SK-N-SH (cell line): ENCODE data around the gene MARCHF4. TPM values are rescaled to one million over a fixed set of nuclear protein-coding genes. Genes with fewer than 3 reads are reported as not detected.

ENCODE experiments used
- CTCF ChIA-PET: fragments of 300-600, 350-600 bp; formaldehyde crosslinking; extraction: SDS; loops from one replicate; lab custom pipeline; 2021; lab: Yijun Ruan, JAX
- POLR2A ChIA-PET: fragments of 350-600 bp; sonication (Branson Sonifier 250); formaldehyde crosslinking; extraction: SDS; loops from one replicate; lab custom pipeline; 2020; ENCODE audit warnings: antibody characterized with exemption, inconsistent platforms; lab: Yijun Ruan, JAX
- DNase-seq: peaks from one replicate; pipeline ENCODE4 v3.0.0; 2012
- H2AFZ ChIP-seq: fragments of 200-600 bp; sonication (generic); 2 replicates; pipeline ENCODE4 v1.8.1; 2016; ENCODE audit warnings: antibody characterized with exemption, mild to moderate bottlenecking, low read depth
- H3F3A ChIP-seq: fragments of 200-600 bp; sonication (generic); replicated peaks from 2 replicates; pipeline ENCODE3; 2016; ENCODE audit warnings: antibody characterized with exemption, mild to moderate bottlenecking; ENCODE audit not compliant: insufficient read depth
- H3K27ac ChIP-seq, 2 experiments: fragments of 200-500 bp in 1 of 2; fragments of 200-600 bp in 1 of 2; sonication (Bioruptor generic) in 1 of 2; sonication (generic), shearing (Covaris generic) in 1 of 2; 2 replicates each; pipeline versions ENCODE4 v1.5.1 to v1.6.1; 2014 to 2016; ENCODE audit warnings: low read depth in 2 of 2, inconsistent platforms in 1 of 2, low read length in 1 of 2, mild to moderate bottlenecking in 1 of 2, mixed read lengths in 1 of 2
- H3K27me3 ChIP-seq: fragments of 200-600 bp; sonication (generic), shearing (Covaris generic); 2 replicates; pipeline ENCODE4 v1.6.1; 2016; ENCODE audit warnings: mixed run types; ENCODE audit not compliant: insufficient read depth
- H3K36me3 ChIP-seq, 2 experiments: fragments of 200-500 bp in 1 of 2; fragments of 200-600 bp in 1 of 2; sonication (Bioruptor generic) in 1 of 2; sonication (generic) in 1 of 2; replicated peaks in 1 of 2; 2 replicates each; pipeline versions ENCODE3 to v1.5.1; 2014 to 2016; ENCODE audit warnings: low read length in 1 of 2, mild to moderate bottlenecking in 1 of 2; ENCODE audit not compliant: insufficient read depth in 2 of 2, control insufficient read depth in 1 of 2
- H3K4me1 ChIP-seq, 2 experiments: fragments of 200-500 bp in 1 of 2; fragments of 200-600 bp in 1 of 2; sonication (Bioruptor generic) in 1 of 2; sonication (generic), shearing (Covaris generic) in 1 of 2; 2 replicates each; pipeline versions ENCODE4 v1.5.1 to v1.6.1; 2014 to 2016; ENCODE audit warnings: low read depth in 1 of 2, low read length in 1 of 2, mixed run types in 1 of 2; ENCODE audit not compliant: insufficient read depth in 2 of 2, control insufficient read depth in 1 of 2
- H3K4me2 ChIP-seq: fragments of 200-600 bp; sonication (generic), shearing (Covaris generic); 2 replicates; pipeline ENCODE4 v1.6.1; 2017; ENCODE audit warnings: mixed run types
- H3K4me3 ChIP-seq, 2 experiments: fragments of 200-500 bp in 1 of 2; fragments of 200-600 bp in 1 of 2; sonication (Bioruptor generic) in 1 of 2; sonication (generic), shearing (Covaris generic) in 1 of 2; 2 replicates each; pipeline versions ENCODE4 v1.5.1 to v1.8.1; 2014 to 2016; ENCODE audit warnings: low read depth in 2 of 2, inconsistent platforms in 1 of 2, low read length in 1 of 2, mild to moderate bottlenecking in 1 of 2, mixed read lengths in 1 of 2, moderate library complexity in 1 of 2
- H3K79me2 ChIP-seq: fragments of 200-600 bp; sonication (generic); 2 replicates; pipeline ENCODE4 v1.8.1; 2017; ENCODE audit warnings: mild to moderate bottlenecking; ENCODE audit not compliant: insufficient read depth
- H3K9ac ChIP-seq: fragments of 200-600 bp; sonication (generic); 2 replicates; pipeline ENCODE4 v1.6.1; 2017; ENCODE audit warnings: mixed run types
- H3K9me2 ChIP-seq: fragments of 200-600 bp; sonication (generic); 2 replicates; pipeline ENCODE4 v1.6.1; 2017; ENCODE audit warnings: mixed run types
- H3K9me3 ChIP-seq: fragments of 200-600 bp; sonication (generic); 2 replicates; pipeline ENCODE4 v1.6.1; 2017; ENCODE audit warnings: mixed run types, mild to moderate bottlenecking, moderate library complexity
- H4K20me1 ChIP-seq: fragments of 200-600 bp; sonication (generic); 2 replicates; pipeline ENCODE4 v1.6.1; 2017; ENCODE audit warnings: mild to moderate bottlenecking, mixed run types; ENCODE audit not compliant: insufficient read depth
- EP300 ChIP-seq, 2 experiments: IDR thresholded peaks; 2 replicates each; pipeline versions ENCODE4 v1.4.0 to v1.6.1; 2012; ENCODE audit warnings: borderline replicate concordance in 1 of 2, low read depth in 1 of 2, low read length in 1 of 2
- FOSL2 ChIP-seq: IDR thresholded peaks from 2 replicates; pipeline ENCODE4 v1.4.0; 2012; ENCODE audit warnings: low read depth, mild to moderate bottlenecking, moderate library complexity, borderline replicate concordance
- MEF2A ChIP-seq: IDR thresholded peaks from 2 replicates; pipeline ENCODE4 v1.4.0; 2012; ENCODE audit warnings: low read depth, borderline replicate concordance
- NFIC ChIP-seq: IDR thresholded peaks from 2 replicates; pipeline ENCODE4 v1.4.0; 2012; ENCODE audit warnings: borderline replicate concordance
- POLR2AphosphoS5 ChIP-seq: IDR thresholded peaks from 2 replicates; pipeline ENCODE4 v1.6.1; 2012; ENCODE audit warnings: low read depth, low read length
- RCOR1 ChIP-seq: fragments of 150-350 bp; IDR thresholded peaks from 2 replicates; pipeline ENCODE4 v1.6.1; 2017; ENCODE audit warnings: antibody characterized with exemption, low read length
- TAF1 ChIP-seq: IDR thresholded peaks from 2 replicates; pipeline ENCODE4 v1.6.1; 2012; ENCODE audit warnings: low read depth, mild to moderate bottlenecking, low read length, moderate library complexity, borderline replicate concordance
- TCF12 ChIP-seq: IDR thresholded peaks from 2 replicates; pipeline ENCODE4 v1.4.0; 2012
- TEAD4 ChIP-seq: IDR thresholded peaks from 2 replicates; pipeline ENCODE4 v1.4.0; 2012; ENCODE audit warnings: mild to moderate bottlenecking, borderline replicate concordance; ENCODE audit not compliant: insufficient read depth
- USF2 ChIP-seq: fragments of 150-350 bp; IDR thresholded peaks from 2 replicates; pipeline ENCODE4 v1.6.1; 2017; ENCODE audit warnings: antibody characterized with exemption, low read length, low read depth, borderline replicate concordance
- WGBS: methylation state at CpG from one replicate; pipeline ENCODE4 v1.1.6; 2017; ENCODE audit warnings: low lambda C conversion rate; 5-methylcytosine and 5-hydroxymethylcytosine counted together
- polyA plus RNA-seq, 3 experiments: library from polyadenylated mRNA; depleted of rRNA; stranded (reverse); fragments of >200 nt; gene quantifications; 2 replicates each; pipeline ENCODE4 v1.2.3, GENCODE V29; 2012
- TF ChIP-seq, protein P1 (sequence below): IDR thresholded peaks from 2 replicates; pipeline ENCODE4; 2012
- TF ChIP-seq, protein P2 (sequence below): IDR thresholded peaks from 2 replicates; pipeline ENCODE4 v1.4.0; 2012; ENCODE audit warnings: low read depth, borderline replicate concordance
- TF ChIP-seq, protein P3 (sequence below): IDR thresholded peaks from 2 replicates; pipeline ENCODE4 v1.4.0; 2012; ENCODE audit warnings: low read depth

Gene MARCHF4
- polyA plus RNA-seq, 1 of the 3 experiments (the other 2 are of a cell fraction) = 7.6 TPM

GRCh38 chr2:216348756-216349308 is 23.5 kb downstream of the MARCHF4 start:
- H4K20me1 ChIP-seq = peaks cover 8% of the 10 kb centered on the region; the same call in 1 of the 2 replicates
- peaks cover 8 to 21% of the 10 kb centered on the region in 2 experiments; a peak in 2 of 4 replicates for H3K4me1 ChIP-seq
- no peak overlapping the region for H2AFZ ChIP-seq
- no peaks in the 10 kb centered on the region for H3K9me3 ChIP-seq
- peaks cover 93% of the 10 kb centered on the region; the same call in 1 of the 2 replicates for H3K79me2 ChIP-seq
- TF ChIP-seq, protein P1, sequence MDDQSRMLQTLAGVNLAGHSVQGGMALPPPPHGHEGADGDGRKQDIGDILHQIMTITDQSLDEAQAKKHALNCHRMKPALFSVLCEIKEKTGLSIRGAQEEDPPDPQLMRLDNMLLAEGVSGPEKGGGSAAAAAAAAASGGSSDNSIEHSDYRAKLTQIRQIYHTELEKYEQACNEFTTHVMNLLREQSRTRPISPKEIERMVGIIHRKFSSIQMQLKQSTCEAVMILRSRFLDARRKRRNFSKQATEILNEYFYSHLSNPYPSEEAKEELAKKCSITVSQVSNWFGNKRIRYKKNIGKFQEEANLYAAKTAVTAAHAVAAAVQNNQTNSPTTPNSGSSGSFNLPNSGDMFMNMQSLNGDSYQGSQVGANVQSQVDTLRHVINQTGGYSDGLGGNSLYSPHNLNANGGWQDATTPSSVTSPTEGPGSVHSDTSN = 0 out of 2 replicates have a peak, but pooled peaks have one; percentile 6
- TF ChIP-seq TAF1 (no peak), FOSL2 (peak; percentile 43; the same call in 1 of the 2 replicates), TCF12 (0 out of 2 replicates have a peak, but pooled peaks have one; percentile 37), RCOR1 (no peak), TEAD4 (no peak), NFIC (0 out of 2 replicates have a peak, but pooled peaks have one; percentile 26)
- TF ChIP-seq, protein P2, sequence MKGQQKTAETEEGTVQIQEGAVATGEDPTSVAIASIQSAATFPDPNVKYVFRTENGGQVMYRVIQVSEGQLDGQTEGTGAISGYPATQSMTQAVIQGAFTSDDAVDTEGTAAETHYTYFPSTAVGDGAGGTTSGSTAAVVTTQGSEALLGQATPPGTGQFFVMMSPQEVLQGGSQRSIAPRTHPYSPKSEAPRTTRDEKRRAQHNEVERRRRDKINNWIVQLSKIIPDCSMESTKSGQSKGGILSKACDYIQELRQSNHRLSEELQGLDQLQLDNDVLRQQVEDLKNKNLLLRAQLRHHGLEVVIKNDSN = 0 out of 2 replicates have a peak, but pooled peaks have one; percentile 23
- TF ChIP-seq, protein P3, sequence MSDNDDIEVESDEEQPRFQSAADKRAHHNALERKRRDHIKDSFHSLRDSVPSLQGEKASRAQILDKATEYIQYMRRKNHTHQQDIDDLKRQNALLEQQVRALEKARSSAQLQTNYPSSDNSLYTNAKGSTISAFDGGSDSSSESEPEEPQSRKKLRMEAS = peak; percentile 60
- TF ChIP-seq, all 33 proteins: peak for 6
- WGBS = 34% methylated on average over 3 of the region's 3 CpGs
- Histone ChIP-seq H3K9ac (no peak overlapping the region), H3K27me3 (no peaks in the 10 kb centered on the region), H3K4me2 (no peak overlapping the region), H3K27ac (peak overlapping the region in 1 of 2 experiments; percentile 52; a peak in 2 of 4 replicates), H3F3A (peaks cover 8% of the 10 kb centered on the region), H3K4me3 (no peak overlapping the region), H3K36me3 (no peaks in the 10 kb centered on the region), H3K9me2 (no peaks in the 10 kb centered on the region)
- POLR2A ChIA-PET = no interaction called here
- CTCF ChIA-PET = no interaction called here
- DNase-seq = no peak

DNA sequence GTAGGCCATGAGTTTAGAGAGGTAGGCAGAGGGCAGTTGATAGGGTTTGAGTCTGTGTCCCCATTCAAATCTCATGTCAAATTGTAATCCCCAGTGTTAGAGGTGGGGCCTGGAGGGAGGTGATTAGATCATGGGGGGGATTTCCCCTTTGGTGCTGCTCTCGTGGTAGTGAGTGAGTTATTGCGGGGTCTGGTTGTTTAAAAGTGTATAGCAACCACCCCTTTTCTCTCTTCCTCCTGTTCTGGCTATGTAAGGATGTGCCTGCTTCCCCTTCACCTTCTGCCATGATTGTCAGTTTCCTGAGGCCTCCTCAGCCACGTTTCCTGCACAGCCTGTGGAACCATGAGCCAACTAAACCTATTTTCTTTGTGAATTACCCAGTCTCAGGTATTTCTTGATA is 25.5 kb downstream of the MARCHF4 start:
- Histone ChIP-seq H4K20me1 (peaks cover 8% of the 10 kb centered on the region; the same call in 1 of the 2 replicates), H3K36me3 (no peaks in the 10 kb centered on the region), H3K27ac (no peak overlapping the region), H3K27me3 (no peaks in the 10 kb centered on the region), H3K4me2 (no peak overlapping the region), H3K79me2 (peaks cover 95% of the 10 kb centered on the region; the same call in 1 of the 2 replicates), H3K4me1 (peaks cover 9 to 27% of the 10 kb centered on the region in 2 experiments; a peak in 3 of 4 replicates), H3K9ac (no peak overlapping the region), H3K9me3 (no peaks in the 10 kb centered on the region), H3F3A (peaks cover 8% of the 10 kb centered on the region), H3K9me2 (no peaks in the 10 kb centered on the region), H3K4me3 (no peak overlapping the region), H2AFZ (no peak overlapping the region)
- 92% methylated on average over 3 of the region's 3 CpGs for WGBS
- DNase-seq = no peak
- POLR2A ChIA-PET = no interaction called here
- TF ChIP-seq, protein P1 = no peak
- TF ChIP-seq MEF2A = no peak
- TF ChIP-seq EP300 (IDR thresholded peaks at IDR 0.05; ENCODE audit: borderline replicate concordance in 1 of 2, low read depth in 1 of 2, low read length in 1 of 2) = no peak
- no peak for TF ChIP-seq USF2
- no peak for TF ChIP-seq POLR2AphosphoS5
- TF ChIP-seq TAF1 = no peak
- CTCF ChIA-PET = no interaction called here
